Osteocyte (in vitro differentiated cells): Measurements from ENCODE around the gene DAPK1. TPM values are rescaled to one million over a fixed set of nuclear protein-coding genes. Genes with fewer than 3 reads are reported as not detected.

Experiments
- DNase-seq: peaks from one replicate; pipeline ENCODE4 v3.0.0; 2021; ENCODE audit warnings: mixed read lengths; ENCODE audit not compliant: unreplicated experiment; ENCODE audit errors: extremely low spot score
- H3K27ac Mint-ChIP-seq: one replicate; pipeline ENCODE4 v1.8.0; 2021; ENCODE audit warnings: mild to moderate bottlenecking, mixed read lengths; ENCODE audit not compliant: unreplicated experiment
- H3K27me3 Mint-ChIP-seq: one replicate; pipeline ENCODE4 v1.8.0; 2021; ENCODE audit warnings: mixed read lengths; ENCODE audit not compliant: unreplicated experiment
- H3K36me3 Mint-ChIP-seq: one replicate; pipeline ENCODE4 v1.8.0; 2021; ENCODE audit warnings: mixed read lengths; ENCODE audit not compliant: unreplicated experiment
- H3K4me1 Mint-ChIP-seq: one replicate; pipeline ENCODE4 v1.8.0; 2021; ENCODE audit warnings: mixed read lengths; ENCODE audit not compliant: unreplicated experiment
- H3K4me3 Mint-ChIP-seq: one replicate; pipeline ENCODE4 v1.8.0; 2021; ENCODE audit warnings: mild to moderate bottlenecking, moderate library complexity, mixed read lengths; ENCODE audit not compliant: unreplicated experiment
- H3K9me3 Mint-ChIP-seq: one replicate; pipeline ENCODE4 v1.8.0; 2021; ENCODE audit warnings: mixed read lengths; ENCODE audit not compliant: unreplicated experiment
- CTCF ChIP-seq: fragments of 200-600 bp; sonication (generic); IDR thresholded peaks from 2 replicates; pipeline ENCODE4 v1.5.0; 2021; ENCODE audit warnings: antibody characterized with exemption, mild to moderate bottlenecking, moderate library complexity
- total RNA-seq: library from RNA; stranded (reverse); gene quantifications from 2 replicates; pipeline ENCODE4 v1.2.1, GENCODE V29; 2021

Gene DAPK1
- total RNA-seq, 1 donor from 2014 or later: 304 TPM

- Mint-ChIP-seq H3K4me3 (no peak overlapping the region), H3K36me3 (peaks cover 61% of the 10 kb centered on the region), H3K4me1 (no peaks in the 10 kb centered on the region), H3K9me3 (no peaks in the 10 kb centered on the region), H3K27me3 (no peaks in the 10 kb centered on the region), H3K27ac (no peak overlapping the region)
- no peak for TF ChIP-seq CTCF
- no peak for DNase-seq
These were observed 173.1 kb downstream of the DAPK1 start for GRCh38 chr9:87670572-87671264.

GRCh38 chr9:87671478-87671877 is 173.8 kb downstream of the DAPK1 start:
- no peaks in the 10 kb centered on the region for H3K27me3 Mint-ChIP-seq
- no peak for TF ChIP-seq CTCF
- H3K9me3 Mint-ChIP-seq: no peaks in the 10 kb centered on the region
- no peak overlapping the region for H3K4me3 Mint-ChIP-seq
- H3K36me3 Mint-ChIP-seq: peaks cover 59% of the 10 kb centered on the region
- DNase-seq: no peak
- H3K27ac Mint-ChIP-seq: no peak overlapping the region
- no peaks in the 10 kb centered on the region for H3K4me1 Mint-ChIP-seq

GRCh38 chr9:87671925-87672324 is 174.3 kb downstream of the DAPK1 start:
- Mint-ChIP-seq H3K27me3 (no peaks in the 10 kb centered on the region), H3K4me1 (no peaks in the 10 kb centered on the region), H3K9me3 (no peaks in the 10 kb centered on the region), H3K4me3 (no peak overlapping the region), H3K27ac (peak overlapping the region; percentile 57), H3K36me3 (peaks cover 58% of the 10 kb centered on the region)
- no peak for TF ChIP-seq CTCF
- DNase-seq: no peak

GRCh38 chr9:87672586-87672985 is 174.9 kb downstream of the DAPK1 start:
- H3K4me1 Mint-ChIP-seq: no peaks in the 10 kb centered on the region
- no peak overlapping the region for H3K27ac Mint-ChIP-seq
- TF ChIP-seq CTCF: no peak
- no peaks in the 10 kb centered on the region for H3K27me3 Mint-ChIP-seq
- no peak overlapping the region for H3K4me3 Mint-ChIP-seq
- H3K36me3 Mint-ChIP-seq: peaks cover 55% of the 10 kb centered on the region
- H3K9me3 Mint-ChIP-seq: no peaks in the 10 kb centered on the region
- DNase-seq: no peak

- Mint-ChIP-seq H3K36me3 (peaks cover 48% of the 10 kb centered on the region), H3K27ac (peak overlapping the region; percentile 23), H3K9me3 (no peaks in the 10 kb centered on the region), H3K4me3 (no peak overlapping the region), H3K27me3 (no peaks in the 10 kb centered on the region), H3K4me1 (peaks cover 2% of the 10 kb centered on the region)
- TF ChIP-seq CTCF: no peak
- DNase-seq: no peak
These were observed 175.9 kb downstream of the DAPK1 start for GRCh38 chr9:87673446-87674120.
